HL-60/S4 treated with phorbol 12-myristate 13-acetate at 8.2 ng/mL for 4 days and 3 days (cell line): ENCODE results near the gene DNAJC25.

Source experiments
- in situ Hi-C: fragments of 300-500 bp; cut with MboI; formaldehyde crosslinking; loops from 2 replicates; pipeline ENCODE4 v1.15.0; 2022; ENCODE audit warnings: low sequenced_read_pairs

The DNAJC25 gene

DNA sequence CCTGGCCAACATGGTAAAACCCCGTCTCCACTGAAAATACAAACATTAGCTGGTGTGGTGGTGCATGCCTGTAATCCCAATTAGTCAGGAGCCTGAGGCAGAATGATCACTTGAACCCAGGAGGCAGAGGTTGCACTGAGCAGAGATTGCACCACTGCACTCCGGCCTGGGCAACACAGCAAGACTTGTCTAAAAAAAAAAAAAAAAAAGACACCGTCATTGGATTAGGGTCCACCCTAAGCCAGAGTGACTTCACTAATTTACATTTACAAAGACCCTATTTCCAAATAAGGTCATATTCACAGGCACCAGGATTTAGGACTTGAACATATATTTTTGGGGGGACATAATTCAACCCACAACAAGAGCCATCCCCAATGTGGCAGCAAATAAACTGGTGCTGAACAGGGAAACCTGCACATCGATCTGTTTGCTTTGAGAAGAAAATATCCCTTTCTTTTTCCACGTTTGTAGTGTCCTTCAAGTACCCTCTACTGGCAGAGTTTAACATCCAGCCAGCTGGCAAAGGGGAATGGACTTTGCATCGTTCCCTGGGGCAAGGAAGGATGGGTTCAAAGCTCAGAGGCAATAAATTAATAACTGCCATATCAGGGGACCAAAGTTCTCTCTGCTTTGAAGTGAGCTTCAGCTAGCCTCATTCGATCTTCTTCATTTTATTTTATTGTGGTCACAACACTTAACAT lies 3.7 kb upstream of the DNAJC25 start:
- in situ Hi-C loops, result no loop called here

DNA sequence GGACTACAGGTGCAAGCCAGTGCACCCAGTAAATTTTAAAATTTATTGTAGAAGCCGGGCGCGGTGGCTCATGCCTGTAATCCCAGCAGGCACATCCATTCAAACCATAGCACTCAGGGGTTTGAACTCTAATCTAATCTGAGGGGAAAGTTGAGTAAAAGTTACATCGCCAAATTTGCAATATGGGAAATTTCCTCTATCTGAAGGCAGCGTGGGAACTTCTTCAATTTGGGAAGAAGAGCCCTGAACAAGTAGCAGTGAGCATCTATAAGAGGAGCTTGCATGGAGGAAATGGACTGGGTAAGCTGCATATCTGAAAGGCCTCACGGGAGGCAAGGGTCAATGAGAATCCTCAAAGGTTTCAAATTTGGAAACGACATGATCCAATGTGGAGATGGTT lies 2.7 kb upstream of the DNAJC25 start:
- in situ Hi-C loops, result no loop called here

DNA sequence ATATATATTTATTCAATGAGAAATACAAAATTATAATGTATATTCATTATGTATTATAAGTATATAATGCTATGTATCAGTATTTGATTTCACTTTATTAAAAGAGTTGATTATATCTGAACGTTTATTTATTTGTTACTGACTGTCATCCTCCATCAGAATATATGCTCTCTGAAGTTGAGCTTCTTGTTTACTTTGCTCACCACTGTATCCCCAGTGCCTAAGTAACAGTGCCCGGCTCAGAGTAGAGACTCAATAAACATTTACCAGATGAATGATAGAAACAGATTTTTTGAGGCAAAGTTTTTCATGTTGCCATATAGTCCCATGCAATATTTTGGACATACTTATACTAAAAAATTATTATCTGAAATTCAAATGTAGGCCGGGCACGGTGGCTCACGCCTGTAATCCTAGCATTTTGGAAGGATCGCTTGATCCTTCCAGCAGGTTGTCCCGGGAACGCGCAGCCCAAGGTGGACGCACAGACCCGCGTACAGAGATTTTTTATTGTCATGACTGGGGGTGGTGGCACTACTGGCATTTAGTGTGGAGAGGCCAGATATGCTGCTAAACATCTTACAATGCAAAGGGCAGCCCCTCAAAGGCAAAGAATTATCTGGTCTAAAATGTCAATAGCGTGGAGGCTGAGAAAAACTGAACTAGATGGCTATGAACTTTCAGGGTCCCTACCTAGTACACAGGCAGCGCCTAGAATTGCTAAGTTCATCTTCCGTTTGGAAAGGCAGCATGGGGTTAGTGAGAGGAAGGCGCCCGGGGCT lies 761 bp upstream of the DNAJC25 start:
- in situ Hi-C loops, result no loop called here

DNA sequence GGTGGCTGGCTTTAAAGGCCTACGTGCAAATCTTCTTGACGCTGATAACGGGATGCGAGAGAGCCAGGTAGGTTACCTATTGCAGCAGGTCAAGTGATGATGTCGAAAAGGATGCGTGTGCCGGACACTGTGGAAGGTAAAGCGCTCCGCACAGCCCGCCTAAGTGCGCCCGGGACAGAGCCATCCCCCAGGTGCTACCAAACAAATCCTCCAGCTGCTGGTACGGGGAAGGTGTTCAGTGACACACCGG lies 245 bp upstream of the DNAJC25 start:
- in situ Hi-C loops, result no loop called here

DNA sequence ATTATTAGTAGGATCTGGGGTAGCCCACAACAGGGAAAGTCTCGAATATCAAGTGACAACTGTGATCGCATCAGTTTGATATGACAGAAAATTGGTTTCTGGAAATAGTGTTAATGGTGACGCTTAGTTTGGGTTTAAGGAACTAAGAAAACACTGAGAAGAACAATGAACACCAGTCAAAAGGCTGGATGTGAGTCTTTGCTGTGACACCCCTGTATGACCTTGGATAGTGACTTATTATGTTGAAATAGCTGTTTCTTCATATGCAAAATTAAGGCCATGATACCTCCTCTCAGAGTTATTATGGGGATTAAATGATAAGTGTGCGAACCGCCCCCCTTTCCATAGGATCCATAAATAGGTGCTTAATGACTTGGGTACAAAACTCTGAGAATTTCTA lies 926 bp downstream of the DNAJC25 start:
- in situ Hi-C loops, result no loop called here

DNA sequence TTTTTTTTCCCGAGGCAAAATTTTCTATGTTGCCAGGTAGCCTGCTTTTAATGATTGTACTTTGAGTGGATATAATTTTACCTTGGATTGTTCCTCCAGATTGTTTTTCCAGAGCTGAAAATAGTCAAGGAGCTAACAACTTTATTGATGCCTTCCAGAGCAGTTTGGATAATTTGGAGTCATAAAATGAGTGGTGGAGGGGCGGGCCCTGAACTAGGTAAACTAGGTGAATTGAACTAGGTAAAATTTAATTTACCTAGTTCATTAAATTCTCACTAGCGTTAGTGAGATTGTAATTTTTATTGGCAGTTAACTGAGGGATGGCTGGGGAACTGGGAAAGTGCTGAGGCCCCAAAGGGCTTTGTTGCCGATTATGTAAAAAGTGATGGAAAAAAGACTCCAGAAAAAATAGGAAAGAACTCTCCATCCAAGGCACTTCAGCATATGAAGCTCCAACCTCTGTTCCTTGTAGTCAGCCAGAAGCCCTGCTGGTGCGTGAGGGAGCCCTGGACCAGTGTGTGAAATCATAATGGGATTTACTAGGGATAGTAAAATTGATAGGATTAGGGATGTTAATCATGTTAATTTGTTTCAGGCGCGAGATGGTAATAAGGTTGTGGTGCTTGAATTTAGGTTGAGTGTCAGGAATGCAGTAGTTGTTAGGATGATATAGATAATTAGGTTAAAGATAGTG lies 1.7 kb downstream of the DNAJC25 start:
- in situ Hi-C loops, result no loop called here

DNA sequence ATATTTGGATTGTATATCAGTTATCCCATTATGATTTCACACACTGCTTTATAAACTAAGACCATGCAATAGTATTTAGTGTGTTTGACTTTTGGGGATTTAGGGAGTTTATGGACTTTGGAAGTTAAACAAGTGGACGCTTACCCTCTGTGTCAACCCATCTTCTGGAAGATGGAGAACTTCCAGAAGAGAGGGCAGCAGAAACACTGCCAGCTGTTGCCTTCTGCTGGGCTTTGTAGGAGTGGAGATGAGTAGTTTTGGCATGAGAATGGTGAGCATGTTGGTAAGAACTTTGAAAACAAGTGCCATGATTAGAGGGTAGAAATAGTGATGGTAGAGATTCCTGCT lies 2.2 kb downstream of the DNAJC25 start:
- in situ Hi-C loops, result no loop called here

DNA sequence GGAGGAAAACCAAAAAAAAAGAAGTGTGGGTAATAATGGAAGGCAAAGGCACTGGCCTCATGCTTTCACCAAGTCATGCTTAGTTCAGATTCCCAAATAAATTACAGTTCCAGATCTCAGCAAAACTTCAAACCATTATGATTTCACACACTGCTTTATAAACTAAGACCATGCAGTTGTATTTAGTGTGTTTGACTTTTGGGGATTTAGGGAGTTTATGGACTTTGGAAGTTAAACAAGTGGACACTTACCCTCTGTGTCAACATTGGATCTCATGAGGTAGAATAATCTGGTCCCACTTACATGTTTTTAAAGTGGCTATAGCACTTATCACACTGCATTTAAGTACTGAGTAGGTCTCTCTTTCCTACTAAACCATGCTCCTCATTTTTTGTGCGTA lies 3.7 kb downstream of the DNAJC25 start:
- in situ Hi-C loops, result no loop called here

DNA sequence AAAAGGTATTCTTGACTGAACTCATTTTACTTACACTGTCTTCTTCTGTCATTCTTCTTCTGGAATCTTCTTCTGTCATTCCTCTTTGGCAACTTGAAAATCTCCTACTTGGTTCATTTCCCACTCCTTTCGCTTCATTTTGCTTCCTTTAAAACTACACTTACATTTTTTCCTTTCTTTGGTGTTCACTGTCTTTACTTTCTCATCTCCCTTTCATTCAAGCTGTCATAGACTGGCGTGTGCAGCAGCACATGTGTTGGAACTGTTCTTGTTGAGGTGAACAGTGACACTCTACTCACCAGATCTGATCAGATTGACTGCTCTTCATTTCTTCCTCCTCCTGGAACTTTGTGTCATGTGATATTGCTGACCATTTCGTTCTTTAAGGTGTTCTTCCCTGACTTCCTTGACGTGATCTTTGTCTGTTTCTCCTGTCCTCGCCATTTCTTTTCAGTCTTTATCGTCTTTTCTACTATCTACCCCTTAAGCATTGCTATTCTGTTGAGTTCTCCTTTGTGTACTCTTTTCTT lies 6.4 kb downstream of the DNAJC25 start:
- in situ Hi-C loops, result no loop called here

DNA sequence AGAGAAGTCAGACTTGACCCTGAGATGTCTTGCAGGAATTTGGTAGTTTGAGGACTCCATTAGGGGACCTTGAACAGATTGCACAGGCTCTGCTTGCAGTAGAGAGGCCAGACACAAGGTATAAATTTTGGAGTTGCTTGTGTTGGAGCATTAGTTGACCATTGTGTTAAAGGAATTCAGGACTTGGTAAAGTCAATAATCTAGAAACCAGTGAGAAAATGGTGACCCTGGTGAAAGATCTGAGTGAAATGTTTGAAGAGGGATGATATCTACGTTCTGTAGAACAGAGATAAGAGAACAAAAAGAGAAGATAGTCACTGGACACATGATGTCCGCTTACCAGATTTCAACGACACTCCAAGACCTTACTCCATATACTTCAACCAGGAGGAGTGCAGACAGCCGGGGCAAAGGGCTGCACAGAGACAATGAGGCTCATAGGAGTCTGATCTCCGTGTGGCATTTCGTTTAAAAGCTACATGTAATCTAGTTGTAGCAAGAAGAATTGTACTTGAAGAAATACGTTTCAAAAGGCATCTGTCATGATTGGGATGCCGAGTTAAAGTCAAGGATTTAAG lies 13.2 kb downstream of the DNAJC25 start:
- in situ Hi-C loops, result no loop called here

DNA sequence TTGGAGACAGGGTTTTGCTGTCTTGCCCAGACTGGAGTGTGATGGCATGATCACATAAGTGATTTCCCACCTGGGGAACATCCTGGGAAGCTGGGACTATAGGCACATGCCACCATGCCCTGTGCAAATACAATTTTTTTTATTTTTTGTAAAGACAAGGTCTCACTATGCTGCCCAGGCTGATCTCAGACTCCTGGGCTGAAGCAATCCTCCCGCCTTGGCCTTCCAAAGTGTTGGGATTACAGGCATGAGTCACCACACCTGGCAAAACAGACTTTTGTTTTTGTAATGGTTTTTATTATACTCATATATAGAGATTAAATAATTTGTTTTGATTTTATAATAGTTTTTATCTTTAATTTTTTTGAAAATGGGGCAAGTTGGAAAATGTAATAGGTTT lies 14.7 kb downstream of the DNAJC25 start:
- in situ Hi-C loops, result no loop called here

DNA sequence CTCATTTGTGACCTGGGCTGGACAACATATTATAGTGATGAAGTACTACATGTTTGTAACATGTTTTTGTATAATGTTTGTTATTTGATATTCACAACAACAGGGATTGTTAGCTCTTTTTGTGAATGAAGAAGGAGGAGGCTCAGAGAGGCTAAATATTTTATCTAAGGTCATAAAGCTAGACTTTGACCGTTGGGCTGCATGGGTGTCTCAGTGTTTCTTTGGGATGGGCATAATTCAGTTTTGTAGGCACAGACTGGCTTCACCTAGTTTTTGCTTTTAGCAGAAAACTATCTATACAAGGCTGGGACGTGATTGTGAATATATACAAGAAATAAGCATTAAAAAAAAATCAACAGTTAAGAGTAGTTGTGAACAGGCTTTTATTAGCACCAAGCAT lies 15.3 kb downstream of the DNAJC25 start:
- in situ Hi-C loops, result no loop called here

DNA sequence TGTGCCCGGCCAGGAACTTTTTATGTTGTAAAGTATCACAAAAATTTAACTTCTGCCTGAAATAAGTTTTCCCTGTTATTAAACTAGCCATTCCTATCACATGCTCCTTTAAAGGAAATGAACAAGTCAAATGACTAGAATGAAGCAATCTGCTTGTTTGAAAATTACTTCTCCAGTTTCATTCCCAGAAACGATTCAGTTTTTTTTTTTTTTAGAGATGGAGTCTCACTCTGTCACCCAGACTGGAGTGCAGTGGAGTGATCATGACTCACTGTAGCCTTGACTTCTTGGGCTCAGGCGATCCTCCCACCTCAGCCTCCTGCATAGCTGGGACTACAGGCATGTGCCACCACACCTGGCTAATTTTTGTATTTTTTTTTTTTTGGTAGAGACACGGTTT lies 16.9 kb downstream of the DNAJC25 start:
- in situ Hi-C loops, result no loop called here

DNA sequence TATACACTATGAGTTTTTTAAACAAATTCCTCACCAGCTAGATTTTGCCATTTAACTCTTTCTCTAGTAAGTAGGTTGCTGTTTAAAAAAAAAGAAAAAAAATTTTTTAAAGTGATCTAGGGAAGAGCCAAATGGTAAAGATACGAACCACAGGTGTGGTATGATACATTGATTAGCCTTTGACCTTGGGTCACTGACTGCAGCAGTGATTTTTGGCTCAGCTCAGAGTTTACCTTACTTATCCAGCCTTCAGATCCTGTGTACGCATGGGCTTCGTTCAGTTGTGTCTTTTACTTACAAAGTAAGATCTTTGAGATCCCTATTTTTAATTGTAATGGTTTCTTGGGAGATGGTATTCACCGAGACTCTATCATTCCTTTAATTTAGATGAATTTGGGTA lies 17.9 kb downstream of the DNAJC25 start:
- in situ Hi-C loops, result no loop called here

DNA sequence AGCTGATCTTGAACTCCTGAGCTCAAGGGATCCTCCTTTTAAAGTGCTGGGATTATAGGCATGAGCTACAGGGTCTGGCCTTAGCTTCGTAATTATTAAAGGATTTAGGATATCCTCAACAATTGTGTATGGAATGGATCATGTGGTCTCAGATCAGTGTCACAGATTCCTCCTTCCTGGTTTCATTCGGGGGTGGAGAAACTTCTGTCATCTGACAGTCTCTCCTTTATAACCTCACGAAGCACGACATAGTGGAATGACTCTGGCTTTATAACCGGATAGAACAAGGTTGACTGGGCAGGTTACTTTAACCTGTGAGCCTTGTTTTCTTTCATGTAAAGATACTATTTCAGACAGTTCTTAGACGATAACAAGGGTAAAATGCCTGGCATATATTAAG lies 25.9 kb downstream of the DNAJC25 start:
- in situ Hi-C loops, result no loop called here

DNA sequence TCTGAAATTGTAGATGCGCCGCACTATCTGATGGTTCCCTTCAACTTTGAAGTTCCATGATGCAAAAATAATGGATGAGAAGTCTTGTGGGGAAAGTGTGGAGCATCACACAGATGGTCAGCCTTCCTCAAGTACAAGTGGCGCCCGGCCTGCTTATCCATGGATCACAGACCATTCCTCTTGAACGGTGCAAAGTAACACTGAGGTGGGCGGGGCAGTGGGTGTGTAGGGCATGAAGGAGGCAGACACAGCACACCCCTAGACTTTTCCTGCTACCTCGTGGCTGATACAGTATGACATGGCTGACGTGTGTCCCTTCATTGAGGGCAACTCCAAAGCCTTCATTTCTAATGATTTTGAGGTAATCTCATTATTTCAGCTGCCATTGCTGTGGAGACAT lies 27.8 kb downstream of the DNAJC25 start:
- in situ Hi-C loops, result no loop called here

DNA sequence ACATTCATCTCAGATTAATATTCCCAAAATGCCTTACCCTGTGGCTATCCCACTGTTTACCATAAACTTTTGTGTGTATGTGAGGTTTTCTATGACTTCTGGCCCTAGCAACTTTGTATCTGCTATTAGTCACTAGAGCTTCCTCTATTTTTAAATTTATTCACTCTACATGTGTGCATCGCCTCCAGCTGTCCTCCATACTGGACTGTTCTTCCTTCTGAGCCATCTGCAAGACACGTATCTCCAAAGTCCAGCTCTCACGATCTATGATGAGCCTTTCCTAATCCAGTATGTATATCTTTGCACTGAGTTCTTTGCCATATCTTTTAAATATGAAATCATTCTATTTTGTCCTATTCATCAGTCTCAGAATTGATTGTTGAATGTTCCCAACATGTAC lies 28.6 kb downstream of the DNAJC25 start:
- in situ Hi-C loops, result no loop called here

DNA sequence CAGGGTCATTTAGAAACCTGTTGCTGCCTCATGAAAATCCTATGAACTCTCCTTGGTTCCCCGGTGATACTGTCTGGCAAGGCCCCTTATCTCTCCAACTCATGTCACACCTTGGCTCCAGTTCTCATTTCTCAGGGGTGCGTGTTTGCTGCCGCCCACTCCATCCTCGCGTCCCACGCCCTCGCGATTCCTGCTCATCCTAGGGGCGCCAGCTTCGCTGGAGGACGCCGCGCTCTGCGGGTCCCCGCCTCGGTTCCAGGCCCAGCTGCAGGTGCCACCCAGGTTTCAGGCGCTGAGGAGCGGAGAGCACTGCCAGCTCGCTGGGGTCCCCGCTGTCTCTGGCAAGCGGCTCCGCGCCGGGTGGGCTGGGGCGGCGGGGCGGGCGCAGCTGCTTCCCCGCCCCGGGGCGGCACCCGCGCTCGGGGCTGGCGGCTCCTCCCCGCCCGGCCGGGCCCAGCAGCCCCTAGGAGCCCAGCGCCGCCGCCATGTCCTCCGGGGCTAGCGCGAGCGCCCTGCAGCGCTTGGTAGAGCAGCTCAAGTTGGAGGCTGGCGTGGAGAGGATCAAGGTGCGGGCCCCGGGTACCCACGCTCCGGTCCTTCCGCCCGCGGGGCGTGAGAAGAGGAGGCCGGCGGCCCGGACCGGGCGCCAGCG lies 30.1 kb downstream of the DNAJC25 start, which contains the start of gene GNG10:
Gene GNG10 (plus strand): TSS at position 456 of the 652 bp plus-strand sequence. CDS start 30 bp downstream, at position 486.
- in situ Hi-C loops, result no loop called here

DNA sequence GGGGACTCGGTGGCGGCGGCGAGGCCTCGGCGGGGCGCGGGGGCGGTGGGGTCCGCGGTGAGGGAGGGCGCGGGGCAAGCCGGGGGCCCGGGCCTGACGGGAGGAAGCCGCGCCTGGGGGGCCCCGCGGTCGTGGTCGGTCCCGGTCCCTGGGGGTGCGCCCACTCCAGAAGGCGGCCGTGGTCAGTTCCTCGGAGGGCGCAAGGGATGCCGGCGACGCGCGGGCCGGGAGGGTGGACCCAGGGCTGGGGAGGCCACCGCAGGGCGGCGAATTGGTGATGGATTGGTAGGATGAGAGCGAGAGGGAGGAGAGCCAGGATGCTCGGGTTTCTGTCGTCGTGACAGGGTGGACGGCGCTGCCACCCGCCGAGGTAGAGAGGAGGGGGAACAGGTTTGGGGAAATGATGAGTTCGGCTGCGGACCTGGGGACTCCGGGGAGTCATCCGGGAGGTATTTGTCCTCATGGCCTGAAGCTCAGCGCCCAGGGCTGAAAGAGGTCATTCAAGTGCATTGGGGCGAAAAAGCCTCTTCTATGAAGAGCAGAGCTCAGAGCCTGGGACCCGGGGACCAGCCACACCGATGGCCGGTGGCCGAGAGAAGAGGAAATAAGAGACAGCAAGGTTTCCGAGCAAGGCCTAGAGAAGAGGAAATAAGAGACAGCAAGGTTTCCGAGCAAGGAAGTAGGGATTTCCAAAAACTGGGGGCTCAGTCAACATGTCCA lies 30.8 kb downstream of the DNAJC25 start:
- in situ Hi-C loops, result no loop called here

DNA sequence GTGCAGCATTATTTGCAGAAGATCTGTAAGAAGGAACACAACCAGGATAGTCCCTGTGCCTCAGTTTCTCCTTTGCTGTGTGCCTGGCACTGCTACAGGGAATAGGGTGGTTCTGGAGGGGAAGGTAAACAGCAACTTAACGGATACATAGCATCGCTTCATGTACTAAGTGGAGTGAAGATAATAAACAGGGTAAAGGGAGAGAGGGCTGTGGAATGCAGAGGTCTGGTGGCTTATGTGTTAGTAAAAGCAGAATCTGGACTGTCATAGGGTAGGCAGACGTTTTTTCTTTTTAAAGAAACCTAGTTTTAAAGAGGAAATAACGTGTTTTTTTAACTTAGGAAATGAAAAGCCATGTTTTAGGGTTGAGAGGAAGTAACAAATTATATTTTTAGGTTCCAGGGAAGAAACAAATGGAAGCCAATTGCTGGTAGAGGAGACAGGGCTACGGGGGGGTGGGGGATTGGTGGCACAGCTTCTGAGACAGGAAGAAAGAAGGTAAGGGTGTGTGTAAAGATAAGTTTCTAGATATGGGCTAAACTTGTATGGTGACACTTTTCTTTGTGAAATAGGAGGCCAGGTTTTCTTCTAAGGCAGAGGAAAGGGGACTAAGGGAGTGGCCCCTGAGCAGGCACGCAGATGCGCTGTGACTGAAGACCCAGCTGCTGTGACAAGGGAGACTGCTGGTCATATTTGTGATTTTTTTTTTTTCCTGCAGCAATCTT lies 31.6 kb downstream of the DNAJC25 start:
- in situ Hi-C loops, result no loop called here
